GM21723 (cell line): ENCODE measurements around the gene EYS.

Experiments used
- ATAC-seq: cut with Tn5 transposase; IDR thresholded peaks from one replicate; pipeline ENCODE4 v1.9.1; 2021; ENCODE audit warnings: mild to moderate bottlenecking, moderate library complexity; ENCODE audit not compliant: unreplicated experiment

The EYS gene

GRCh38 chr6:63731930-63732329 lies 1975.1 kb downstream of the EYS start:
- ATAC-seq, result no peak

- no peak for ATAC-seq
These were observed 1976.7 kb downstream of the EYS start for GRCh38 chr6:63730311-63730710.

GRCh38 chr6:63724721-63725120 lies 1982.3 kb downstream of the EYS start:
- no peak for ATAC-seq

- ATAC-seq, result no peak
These were observed 1985.8 kb downstream of the EYS start for GRCh38 chr6:63721181-63721580.

- ATAC-seq, result peak; percentile 57
These were observed 1990.9 kb downstream of the EYS start for GRCh38 chr6:63716169-63716568.

GRCh38 chr6:63714091-63714490 lies 1992.9 kb downstream of the EYS start:
- ATAC-seq, result no peak

GRCh38 chr6:63713332-63713731 lies 1993.7 kb downstream of the EYS start:
- ATAC-seq, result no peak

- ATAC-seq, result no peak
These were observed 1997.9 kb downstream of the EYS start for GRCh38 chr6:63709148-63709547.

GRCh38 chr6:63708631-63709030 lies 1998.4 kb downstream of the EYS start:
- no peak for ATAC-seq

GRCh38 chr6:63706630-63707029 lies 2000.4 kb downstream of the EYS start:
- no peak for ATAC-seq

GRCh38 chr6:63705707-63706106 lies 2001.3 kb downstream of the EYS start:
- ATAC-seq, result no peak

- ATAC-seq, result no peak
These were observed 2016.8 kb downstream of the EYS start for GRCh38 chr6:63690221-63690620.

GRCh38 chr6:63689421-63689820 lies 2017.6 kb downstream of the EYS start:
- ATAC-seq, result no peak

- ATAC-seq, result peak; percentile 90
These were observed 2021.3 kb downstream of the EYS start for GRCh38 chr6:63685446-63686379.

GRCh38 chr6:63683071-63683603 lies 2023.9 kb downstream of the EYS start:
- no peak for ATAC-seq

- no peak for ATAC-seq
These were observed 2029.7 kb downstream of the EYS start for GRCh38 chr6:63677282-63677681.

GRCh38 chr6:63676412-63677114 lies 2030.5 kb downstream of the EYS start:
- ATAC-seq, result no peak

GRCh38 chr6:63675138-63675537 lies 2031.9 kb downstream of the EYS start:
- no peak for ATAC-seq

GRCh38 chr6:63674635-63675034 lies 2032.4 kb downstream of the EYS start:
- no peak for ATAC-seq

- no peak for ATAC-seq
These were observed 2033.3 kb downstream of the EYS start for GRCh38 chr6:63673692-63674091.

- no peak for ATAC-seq
These were observed 2034.4 kb downstream of the EYS start for GRCh38 chr6:63672582-63673129.
